Osteoblast (primary cell): ENCODE results near the gene OR4F17. TPM values are rescaled to one million over a fixed set of nuclear protein-coding genes. Genes with fewer than 3 reads are reported as not detected.

Experiments used
- total RNA-seq: library from RNA; depleted of rRNA; stranded (reverse); fragments of >200 nt; gene quantifications from 2 replicates; pipeline ENCODE4 v1.2.3, GENCODE V29; 2012

OR4F17 gene
- total RNA-seq, 1 donor: not detected

Other genes with a start within 250 kb of the OR4F17 start
- 1.1 and 1.5 TPM in 2 replicates for gene PLPP2, start 184.3 kb downstream of the OR4F17 start, total RNA-seq
- 10.9 and 14.8 TPM in 2 replicates for gene MIER2, start 237.7 kb downstream of the OR4F17 start, total RNA-seq